H9 (cell line): ENCODE measurements around the gene MAPK4. TPM values are rescaled to one million over a fixed set of nuclear protein-coding genes. Genes with fewer than 3 reads are reported as not detected.

Source experiments
- DNase-seq: peaks from one replicate; pipeline ENCODE4 v3.0.0-alpha.2; 2017
- H2AFZ ChIP-seq: one replicate; pipeline ENCODE4 v1.6.1; 2013; ENCODE audit warnings: mild to moderate bottlenecking, low read length, control low read depth, moderate library complexity
- H2AK5ac ChIP-seq: 2 replicates; pipeline ENCODE4 v1.6.1; 2013; ENCODE audit warnings: low read length, control low read depth, mixed read lengths; ENCODE audit not compliant: insufficient read length
- H2BK120ac ChIP-seq: one replicate; pipeline ENCODE4 v1.6.1; 2013; ENCODE audit warnings: low read depth, mild to moderate bottlenecking, low read length, control low read depth, inconsistent platforms; ENCODE audit not compliant: poor library complexity, severe bottlenecking
- H2BK12ac ChIP-seq: 2 replicates; pipeline ENCODE4 v1.6.1; 2013; ENCODE audit warnings: low read length, control low read depth, mixed read lengths, low read depth; ENCODE audit not compliant: insufficient read length
- H2BK15ac ChIP-seq: 2 replicates; pipeline ENCODE4 v1.6.1; 2013; ENCODE audit warnings: low read depth, low read length, control low read depth
- H2BK20ac ChIP-seq: one replicate; pipeline ENCODE4 v1.6.1; 2013; ENCODE audit warnings: low read depth, mild to moderate bottlenecking, low read length, control low read depth, inconsistent platforms; ENCODE audit not compliant: poor library complexity, severe bottlenecking
- H2BK5ac ChIP-seq: 2 replicates; pipeline ENCODE4 v1.6.1; 2013; ENCODE audit warnings: low read length, control low read depth, mixed read lengths; ENCODE audit not compliant: insufficient read length
- H3K14ac ChIP-seq: 2 replicates; pipeline ENCODE4 v1.6.1; 2013; ENCODE audit warnings: low read length, control low read depth; ENCODE audit not compliant: insufficient read depth
- H3K18ac ChIP-seq: 2 replicates; pipeline ENCODE4 v1.6.1; 2013; ENCODE audit warnings: low read depth, mild to moderate bottlenecking, mixed read lengths, low read length, control low read depth; ENCODE audit not compliant: insufficient read length
- H3K23ac ChIP-seq: 2 replicates; pipeline ENCODE4 v1.6.1; 2013; ENCODE audit warnings: low read length, control low read depth, mixed read lengths, low read depth; ENCODE audit not compliant: insufficient read length
- H3K23me2 ChIP-seq: 2 replicates; pipeline ENCODE4 v1.6.1; 2013; ENCODE audit warnings: low read depth, mild to moderate bottlenecking, mixed read lengths, low read length, control low read depth; ENCODE audit not compliant: insufficient read length, poor library complexity, severe bottlenecking
- H3K27ac ChIP-seq: 2 replicates; pipeline ENCODE4 v1.5.1; 2013; ENCODE audit warnings: low read length, control low read depth, mixed read lengths, low read depth; ENCODE audit not compliant: insufficient read length
- H3K27me3 ChIP-seq: 2 replicates; pipeline ENCODE4 v1.6.1; 2013; ENCODE audit warnings: low read length, control low read depth, inconsistent platforms; ENCODE audit not compliant: insufficient read depth
- H3K4ac ChIP-seq: 2 replicates; pipeline ENCODE4 v1.6.1; 2013; ENCODE audit warnings: low read depth, mild to moderate bottlenecking, control low read depth, inconsistent platforms, low read length, moderate library complexity
- H3K4me1 ChIP-seq: 2 replicates; pipeline ENCODE4 v1.6.1; 2013; ENCODE audit warnings: low read length, control low read depth, inconsistent platforms; ENCODE audit not compliant: insufficient read depth
- H3K4me2 ChIP-seq: 2 replicates; pipeline ENCODE4 v1.6.1; 2013; ENCODE audit warnings: low read length, control low read depth, mixed read lengths; ENCODE audit not compliant: insufficient read length, insufficient read depth
- H3K56ac ChIP-seq: 2 replicates; pipeline ENCODE4 v1.6.1; 2013; ENCODE audit warnings: low read depth, mild to moderate bottlenecking, mixed read lengths, low read length, control low read depth; ENCODE audit not compliant: insufficient read length
- H3K79me1 ChIP-seq: 2 replicates; pipeline ENCODE4 v1.6.1; 2013; ENCODE audit warnings: low read depth, mild to moderate bottlenecking, moderate library complexity, low read length, control low read depth, inconsistent platforms; ENCODE audit not compliant: insufficient read depth, poor library complexity, severe bottlenecking
- H3K79me2 ChIP-seq: 2 replicates; pipeline ENCODE4 v1.6.1; 2013; ENCODE audit warnings: low read length, control low read depth, inconsistent platforms; ENCODE audit not compliant: insufficient read depth
- H3K9ac ChIP-seq: 2 replicates; pipeline ENCODE4 v1.6.1; 2013; ENCODE audit warnings: low read length, control low read depth, mixed read lengths; ENCODE audit not compliant: insufficient read length; ENCODE audit errors: extremely low read depth
- H3K9me3 ChIP-seq: one replicate; pipeline ENCODE4 v1.6.1; 2013; ENCODE audit warnings: low read depth, low read length, inconsistent platforms; ENCODE audit not compliant: control insufficient read depth
- H3T11ph ChIP-seq: one replicate; pipeline ENCODE4 v1.6.1; 2013; ENCODE audit warnings: mild to moderate bottlenecking, low read length, control low read depth, inconsistent platforms
- H4K20me1 ChIP-seq: one replicate; pipeline ENCODE4 v1.6.1; 2013; ENCODE audit not compliant: control insufficient read depth, insufficient read length, insufficient read depth
- H4K5ac ChIP-seq: 2 replicates; pipeline ENCODE4 v1.6.1; 2013; ENCODE audit warnings: low read depth, mild to moderate bottlenecking, mixed read lengths, low read length, control low read depth; ENCODE audit not compliant: insufficient read length
- H4K8ac ChIP-seq: replicated peaks from 2 replicates; pipeline ENCODE4 v1.6.1; 2013; ENCODE audit warnings: low read length, control low read depth, mixed read lengths, low read depth; ENCODE audit not compliant: insufficient read length
- H4K91ac ChIP-seq: 2 replicates; pipeline ENCODE4 v1.6.1; 2013; ENCODE audit warnings: low read depth, mild to moderate bottlenecking, moderate library complexity, mixed read lengths, low read length, control low read depth; ENCODE audit not compliant: insufficient read length
- H3K27ac Mint-ChIP-seq, 3 experiments: 2 replicates in 2 of 3; 3 replicates in 1 of 3; pipeline ENCODE4 v1.8.0; 2020 to 2021; ENCODE audit warnings: mixed read lengths in 3 of 3, mild to moderate bottlenecking in 1 of 3, moderate library complexity in 1 of 3
- H3K27me3 Mint-ChIP-seq: 2 replicates; pipeline ENCODE4 v1.8.0; 2021; ENCODE audit warnings: low read depth, mild to moderate bottlenecking, moderate library complexity, mixed read lengths
- H3K36me3 Mint-ChIP-seq, 3 experiments: 2 replicates in 2 of 3; 3 replicates in 1 of 3; pipeline ENCODE4 v1.8.0; 2020 to 2021; ENCODE audit warnings: low read depth in 3 of 3, mixed read lengths in 3 of 3; ENCODE audit not compliant: insufficient read depth in 1 of 3
- H3K4me1 Mint-ChIP-seq, 2 experiments: 2 replicates each; pipeline ENCODE4 v1.8.0; 2020; ENCODE audit warnings: mixed read lengths in 2 of 2
- H3K4me3 Mint-ChIP-seq, 2 experiments: 2 replicates in 1 of 2; 3 replicates in 1 of 2; pipeline ENCODE4 v1.8.0; 2020 to 2021; ENCODE audit warnings: mild to moderate bottlenecking in 2 of 2, mixed read lengths in 2 of 2, moderate library complexity in 1 of 2
- H3K9me3 Mint-ChIP-seq, 2 experiments: 2 replicates in 1 of 2; 3 replicates in 1 of 2; pipeline ENCODE4 v1.8.0; 2020; ENCODE audit warnings: mild to moderate bottlenecking in 2 of 2, mixed read lengths in 2 of 2, moderate library complexity in 1 of 2
- CTCF ChIP-seq: fragments of 200-600 bp; sonication (generic); conservative IDR thresholded peaks from 3 replicates; pipeline ENCODE4 v1.8.0; 2021; ENCODE audit warnings: antibody characterized with exemption, mild to moderate bottlenecking
- WGBS: extraction: QIAGEN DNeasy Blood & Tissue Kit; methylation state at CpG from one replicate; pipeline ENCODE4 v1.1.7; 2013; ENCODE audit warnings: missing lambda C conversion rate, low lambda C conversion rate, mixed read lengths; ENCODE audit not compliant: insufficient read length; ENCODE audit errors: extremely low coverage; 5-methylcytosine and 5-hydroxymethylcytosine counted together
- total RNA-seq: library from RNA; stranded (reverse); gene quantifications from 2 replicates; pipeline ENCODE4 v1.2.1, GENCODE V29; 2021

Gene MAPK4
- total RNA-seq, 1 experiment from 2014 or later, result 1.6 TPM

GRCh38 chr18:50563376-50563775 lies 3.5 kb downstream of the MAPK4 start:
- no peak overlapping the region for H2BK20ac ChIP-seq

More at GRCh38 chr18:50563376-50563775, 3.5 kb downstream of the MAPK4 start:
- no peaks in the 10 kb centered on the region for H3K79me2 ChIP-seq
- no peaks in the 10 kb centered on the region for H4K20me1 ChIP-seq
- no peak for DNase-seq
- Mint-ChIP-seq H3K9me3 (peaks cover 3% of the 10 kb centered on the region in 2 experiments; a peak in 4 of 5 replicates), H3K36me3 (peaks cover under 1 to 4% (median under 1%) of the 10 kb centered on the region in 3 experiments), H3K27me3 (peaks cover 52% of the 10 kb centered on the region), H3K4me3 (no peak overlapping the region), H3K4me1 (peaks cover 17 to 19% of the 10 kb centered on the region in 2 experiments), H3K27ac (no peak overlapping the region)
- H3K9me3 ChIP-seq, result peaks cover 4% of the 10 kb centered on the region
- no peak overlapping the region for H2BK5ac ChIP-seq
- no peak overlapping the region for H2AK5ac ChIP-seq
- no peak overlapping the region for H2AFZ ChIP-seq
- no peak overlapping the region for H3K4ac ChIP-seq
- H3K9ac ChIP-seq, result no peak overlapping the region
- no peak overlapping the region for H3K14ac ChIP-seq
- H4K5ac ChIP-seq, result no peak overlapping the region
- no peak for TF ChIP-seq CTCF
- H3K56ac ChIP-seq, result no peak overlapping the region
- H3K23ac ChIP-seq, result no peak overlapping the region
- WGBS, result no CpG with 5 or more reads among the region's 3 CpGs
- H3K4me1 ChIP-seq, result no peaks in the 10 kb centered on the region
- H3K79me1 ChIP-seq, result no peaks in the 10 kb centered on the region
- H4K91ac ChIP-seq, result no peak overlapping the region
- no peak overlapping the region for H2BK120ac ChIP-seq
- H3K27ac ChIP-seq, result no peak overlapping the region
- no peak overlapping the region for H4K8ac ChIP-seq
- no peak overlapping the region for H3T11ph ChIP-seq
- H3K4me2 ChIP-seq, result no peak overlapping the region
- no peak overlapping the region for H3K18ac ChIP-seq
- no peak overlapping the region for H2BK12ac ChIP-seq
- H3K27me3 ChIP-seq, result peaks cover 18% of the 10 kb centered on the region
- H2BK15ac ChIP-seq, result no peak overlapping the region
- peaks cover 13% of the 10 kb centered on the region for H3K23me2 ChIP-seq
